GM19351 (cell line): Measurements from ENCODE around the gene TMEM37.

ENCODE experiments used
- ATAC-seq: cut with Tn5 transposase; IDR thresholded peaks from one replicate; pipeline ENCODE4 v1.9.1; 2021; ENCODE audit warnings: mild to moderate bottlenecking, moderate library complexity; ENCODE audit not compliant: unreplicated experiment

The TMEM37 gene

DNA sequence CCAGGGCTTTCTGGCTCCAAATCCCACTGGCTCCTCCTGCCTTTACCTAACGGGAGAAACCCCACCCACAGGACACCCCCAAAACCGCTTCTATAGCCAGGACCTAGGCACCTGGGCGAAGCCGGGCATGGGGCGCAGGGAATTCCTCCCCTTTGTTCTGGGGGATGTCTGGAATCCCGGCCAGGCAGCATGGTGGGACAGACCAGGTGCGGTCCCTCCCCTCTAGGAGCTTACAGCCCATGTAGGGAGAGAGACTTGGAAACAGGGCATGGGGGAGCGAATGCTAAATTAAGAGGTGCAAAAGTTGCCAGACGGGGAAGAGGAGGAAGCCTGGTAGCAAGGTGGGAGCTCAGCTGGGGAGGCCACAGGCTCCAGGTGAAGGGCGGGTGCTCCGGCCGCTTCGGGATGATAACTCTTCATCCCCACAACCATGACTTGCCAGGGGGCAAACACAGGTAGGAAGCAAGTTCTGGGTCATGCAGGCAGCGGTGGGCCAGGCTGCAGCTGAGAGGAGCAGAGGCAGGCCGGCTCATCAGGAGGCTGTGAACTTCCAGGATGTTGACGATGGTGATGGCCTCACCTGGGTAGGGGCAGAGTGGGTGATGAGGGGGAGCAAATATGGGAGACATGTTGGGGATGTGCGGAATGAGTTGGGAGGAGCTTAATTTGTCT is 1.3 kb downstream of the TMEM37 start:
- no peak for ATAC-seq

- ATAC-seq, result no peak
Measured at GRCh38 chr2:119433636-119434327, 2.1 kb downstream of the TMEM37 start.

DNA sequence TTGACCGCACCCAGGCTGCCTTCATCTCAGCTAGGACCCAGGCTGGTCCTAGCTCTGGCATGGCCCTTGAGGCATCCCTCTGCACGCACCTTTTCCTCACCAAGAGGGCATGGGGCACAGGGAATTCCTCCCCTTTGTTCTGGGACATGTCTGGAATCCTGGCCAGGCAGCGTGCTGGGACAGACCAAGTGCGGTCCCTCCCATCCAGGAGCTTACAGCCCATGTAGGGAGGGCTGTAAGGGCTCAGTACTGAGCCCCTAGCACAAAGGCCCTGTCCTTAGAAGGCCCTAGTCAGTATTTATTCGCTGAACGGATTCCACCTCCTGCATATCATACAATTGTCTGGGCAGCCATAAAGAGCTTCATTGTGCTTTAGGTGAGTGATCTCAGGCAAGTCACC is 3.0 kb downstream of the TMEM37 start:
- no peak for ATAC-seq

DNA sequence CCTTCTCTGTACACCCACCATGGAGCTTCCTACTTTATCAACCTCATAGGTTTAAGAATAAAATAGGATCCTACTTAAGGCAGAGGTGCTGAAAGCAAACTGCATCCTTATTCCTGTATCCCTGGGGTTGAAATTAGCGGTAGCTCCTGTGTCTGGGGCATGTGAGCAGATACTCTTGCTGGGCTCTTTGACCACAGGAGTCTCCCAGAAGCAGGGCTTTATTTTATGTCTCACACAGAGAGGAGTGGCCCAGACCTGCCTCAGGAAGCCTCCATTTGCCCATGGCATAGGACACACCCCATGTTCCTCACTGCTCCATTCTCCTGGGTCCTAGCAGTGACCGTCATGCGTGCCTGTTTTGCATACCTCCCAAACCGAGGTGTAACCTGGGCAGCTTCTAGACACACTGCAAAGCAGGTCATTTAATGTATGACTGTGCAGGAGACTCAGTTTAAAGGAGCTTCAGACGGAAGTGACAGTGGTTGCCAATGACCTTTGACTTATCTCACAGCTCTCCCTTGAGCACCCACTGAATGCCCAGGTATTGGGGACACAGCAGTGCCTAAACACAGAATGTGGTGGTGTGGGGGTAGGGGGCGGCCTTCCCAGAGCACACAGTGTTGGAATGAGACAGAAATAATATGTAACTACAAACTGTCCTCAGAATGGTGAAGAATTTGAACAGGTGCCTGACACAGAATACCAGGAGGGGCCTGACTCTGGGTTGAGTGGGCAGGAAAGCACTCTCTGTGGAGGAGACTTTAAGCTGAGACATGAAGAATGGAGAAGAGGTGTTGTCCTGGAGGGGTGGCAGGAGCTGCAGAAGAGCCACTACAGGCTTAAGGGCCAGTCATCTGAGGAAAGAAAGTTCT is 3.7 kb downstream of the TMEM37 start:
- ATAC-seq, result no peak

GRCh38 chr2:119435953-119436297 is 4.3 kb downstream of the TMEM37 start:
- no peak for ATAC-seq

DNA sequence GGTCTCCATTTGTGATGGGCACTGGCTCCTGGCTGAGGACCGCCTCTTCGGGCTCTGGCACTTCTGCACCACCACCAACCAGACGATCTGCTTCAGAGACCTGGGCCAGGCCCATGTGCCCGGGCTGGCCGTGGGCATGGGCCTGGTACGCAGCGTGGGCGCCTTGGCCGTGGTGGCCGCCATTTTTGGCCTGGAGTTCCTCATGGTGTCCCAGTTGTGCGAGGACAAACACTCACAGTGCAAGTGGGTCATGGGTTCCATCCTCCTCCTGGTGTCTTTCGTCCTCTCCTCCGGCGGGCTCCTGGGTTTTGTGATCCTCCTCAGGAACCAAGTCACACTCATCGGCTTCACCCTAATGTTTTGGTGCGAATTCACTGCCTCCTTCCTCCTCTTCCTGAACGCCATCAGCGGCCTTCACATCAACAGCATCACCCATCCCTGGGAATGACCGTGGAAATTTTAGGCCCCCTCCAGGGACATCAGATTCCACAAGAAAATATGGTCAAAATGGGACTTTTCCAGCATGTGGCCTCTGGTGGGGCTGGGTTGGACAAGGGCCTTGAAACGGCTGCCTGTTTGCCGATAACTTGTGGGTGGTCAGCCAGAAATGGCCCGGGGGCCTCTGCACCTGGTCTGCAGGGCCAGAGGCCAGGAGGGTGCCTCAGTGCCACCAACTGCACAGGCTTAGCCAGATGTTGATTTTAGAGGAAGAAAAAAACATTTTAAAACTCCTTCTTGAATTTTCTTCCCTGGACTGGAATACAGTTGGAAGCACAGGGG is 5.5 kb downstream of the TMEM37 start:
- ATAC-seq, result no peak

GRCh38 chr2:119438128-119438656 is 6.5 kb downstream of the TMEM37 start:
- no peak for ATAC-seq

DNA sequence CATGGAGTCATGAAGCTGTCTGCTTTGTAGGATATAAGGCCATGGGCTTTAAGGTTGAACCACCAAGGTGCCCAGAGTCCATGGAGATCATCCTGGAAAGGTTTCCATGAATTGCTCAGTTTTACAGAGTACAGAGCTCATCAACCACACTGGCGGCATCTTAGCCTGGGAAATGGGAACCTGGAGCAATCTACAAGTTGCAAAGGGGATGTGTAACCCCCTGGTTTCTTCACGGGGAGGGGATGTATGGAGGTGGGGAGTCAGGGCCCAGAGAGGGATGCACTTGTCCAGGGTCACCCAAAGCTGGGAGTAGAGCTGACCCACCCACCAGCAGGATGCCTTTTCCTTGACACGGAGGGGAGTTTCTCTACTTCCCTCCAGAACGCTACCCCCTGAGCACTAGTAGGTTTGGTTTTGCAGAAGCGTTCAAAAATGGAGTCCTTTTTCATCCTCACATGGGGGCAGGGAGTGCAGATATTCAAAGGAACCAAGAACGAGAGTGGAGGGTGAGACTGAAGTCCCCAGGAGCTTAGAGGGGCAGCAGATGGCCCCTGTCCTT is 7.2 kb downstream of the TMEM37 start:
- no peak for ATAC-seq

DNA sequence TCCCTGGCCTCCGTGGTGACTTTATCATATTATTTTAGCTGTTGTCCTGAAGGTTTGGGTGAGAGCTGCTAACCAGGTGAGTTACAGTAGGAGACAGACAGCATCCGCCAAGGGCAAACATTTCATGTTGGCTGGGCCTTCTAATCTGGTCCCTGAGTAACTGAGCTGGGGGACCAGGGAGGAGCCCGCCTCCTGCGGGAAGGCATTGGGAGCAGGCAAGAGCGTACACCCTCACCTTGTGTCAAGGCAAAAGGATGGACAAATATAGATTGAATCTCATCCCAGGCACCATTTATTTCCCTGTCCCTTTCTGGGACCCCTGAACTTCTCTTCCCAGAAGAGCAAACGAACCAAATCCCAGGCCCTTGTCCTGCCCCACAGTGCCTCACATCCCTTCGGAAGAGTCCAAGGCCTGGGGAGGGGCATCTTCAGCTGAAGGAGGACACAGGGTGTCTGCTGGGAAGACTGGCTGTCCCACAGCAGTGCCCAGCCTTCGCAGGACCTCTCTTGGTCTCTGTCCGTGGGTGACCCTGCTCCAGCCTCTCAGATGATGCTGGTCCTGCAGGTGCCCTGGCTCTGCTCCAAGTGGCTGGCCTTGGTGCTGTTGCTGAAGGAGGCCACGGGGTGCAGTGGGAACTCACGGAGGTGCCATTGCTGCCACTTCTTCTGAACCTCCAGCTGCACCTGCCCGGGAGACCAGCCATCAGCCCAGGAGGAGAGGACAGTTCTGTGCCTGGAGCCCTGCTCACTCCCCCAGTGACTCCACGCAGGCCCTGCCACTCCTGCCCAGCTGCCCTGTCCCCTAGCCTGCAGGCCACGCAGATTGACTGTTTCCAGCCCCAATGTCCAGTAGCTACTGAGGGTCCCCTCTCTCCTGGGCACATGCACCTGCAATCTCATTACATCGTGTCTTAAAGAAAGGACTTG is 8.2 kb downstream of the TMEM37 start:
- ATAC-seq, result no peak

DNA sequence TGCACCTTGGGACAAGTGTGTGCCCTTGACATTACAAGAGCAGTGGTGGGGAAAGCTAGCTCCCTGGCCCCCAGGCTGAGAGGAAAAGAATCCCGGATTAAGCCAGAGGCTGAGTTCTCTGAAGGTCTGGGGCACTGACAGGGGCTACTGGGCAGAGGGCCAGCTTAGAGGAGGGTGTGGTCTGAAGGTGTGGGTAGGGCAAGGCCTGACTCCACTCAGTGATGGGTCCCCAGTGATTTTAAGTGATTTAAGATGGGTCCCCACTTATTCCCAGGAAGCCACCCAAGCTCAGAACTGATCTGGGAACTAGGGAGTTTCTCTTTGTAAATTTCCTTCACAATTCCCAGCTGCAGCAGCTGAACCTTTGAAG is 8.8 kb downstream of the TMEM37 start:
- no peak for ATAC-seq

DNA sequence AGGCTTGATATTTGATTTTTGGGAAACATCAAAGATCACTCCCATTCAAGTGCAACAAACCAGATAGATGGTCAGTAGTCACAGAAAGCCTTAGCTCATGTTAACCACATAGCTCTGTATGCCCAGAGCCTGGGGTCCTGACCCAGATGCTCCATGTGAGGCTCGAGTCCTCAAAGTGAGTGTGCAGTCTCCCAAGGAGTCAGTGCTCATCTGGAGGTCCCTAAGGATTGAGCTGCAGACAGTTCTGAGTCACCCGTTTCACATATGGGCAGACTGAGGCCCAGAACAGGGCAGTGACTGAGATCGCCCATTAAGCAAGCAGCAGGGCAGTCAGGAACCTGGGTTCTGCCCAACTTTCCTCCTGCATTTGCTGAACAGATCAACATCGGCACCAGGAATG is 9.2 kb downstream of the TMEM37 start:
- no peak for ATAC-seq

GRCh38 chr2:119441376-119442225 is 9.9 kb downstream of the TMEM37 start:
- ATAC-seq, result no peak

DNA sequence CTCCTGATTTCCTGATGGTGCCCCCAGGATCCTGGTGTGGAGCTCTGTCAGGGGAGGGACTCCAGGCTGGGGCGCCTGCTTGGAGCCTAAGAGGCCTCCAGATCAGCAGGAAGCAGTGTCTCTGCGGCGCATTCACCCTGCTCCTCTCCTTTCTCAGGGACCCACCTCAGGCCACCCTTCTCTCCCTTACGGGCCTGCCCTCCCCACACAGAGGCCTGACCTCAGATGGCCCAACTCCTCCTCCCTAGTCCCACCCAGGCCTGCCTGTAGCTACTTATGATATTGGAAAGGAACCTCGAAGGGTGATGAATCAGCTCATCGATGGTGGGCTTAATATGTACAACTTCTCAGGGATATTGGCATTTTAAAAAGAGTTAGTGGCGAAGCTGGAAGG is 10.6 kb downstream of the TMEM37 start:
- no peak for ATAC-seq

DNA sequence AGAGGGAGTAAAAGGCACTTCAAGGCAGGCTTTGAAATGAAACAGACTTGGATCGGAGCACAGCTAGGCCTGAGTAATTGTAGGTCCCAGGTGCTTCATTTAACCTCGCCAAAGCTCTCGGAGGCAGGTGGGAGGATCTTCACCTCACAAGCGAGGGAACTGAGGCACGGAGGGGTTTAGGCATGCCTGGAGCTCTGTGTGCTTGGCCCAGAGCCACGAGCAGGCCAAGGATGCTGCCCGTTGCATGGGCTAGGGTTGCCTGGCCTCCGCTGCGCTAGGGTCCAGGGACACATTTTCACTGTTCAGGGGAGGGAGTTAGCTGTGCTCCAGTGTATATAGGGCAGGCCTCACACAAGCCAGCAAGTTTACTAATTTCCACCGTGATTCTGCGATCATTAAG is 11.2 kb downstream of the TMEM37 start:
- no peak for ATAC-seq

GRCh38 chr2:119446037-119446436 is 14.4 kb downstream of the TMEM37 start:
- ATAC-seq, result no peak

- ATAC-seq, result no peak
Measured at GRCh38 chr2:119448427-119449141, 16.9 kb downstream of the TMEM37 start.

GRCh38 chr2:119449521-119449920 is 17.9 kb downstream of the TMEM37 start:
- ATAC-seq, result no peak
